Measurements from ENCODE around the gene ZNF215.
"Not testable (repeated sequence)": the region's sequence is repeated elsewhere in the genome, so short reads cannot be mapped to it uniquely, and the experiment has no call there.

ZNF215 gene

DNA sequence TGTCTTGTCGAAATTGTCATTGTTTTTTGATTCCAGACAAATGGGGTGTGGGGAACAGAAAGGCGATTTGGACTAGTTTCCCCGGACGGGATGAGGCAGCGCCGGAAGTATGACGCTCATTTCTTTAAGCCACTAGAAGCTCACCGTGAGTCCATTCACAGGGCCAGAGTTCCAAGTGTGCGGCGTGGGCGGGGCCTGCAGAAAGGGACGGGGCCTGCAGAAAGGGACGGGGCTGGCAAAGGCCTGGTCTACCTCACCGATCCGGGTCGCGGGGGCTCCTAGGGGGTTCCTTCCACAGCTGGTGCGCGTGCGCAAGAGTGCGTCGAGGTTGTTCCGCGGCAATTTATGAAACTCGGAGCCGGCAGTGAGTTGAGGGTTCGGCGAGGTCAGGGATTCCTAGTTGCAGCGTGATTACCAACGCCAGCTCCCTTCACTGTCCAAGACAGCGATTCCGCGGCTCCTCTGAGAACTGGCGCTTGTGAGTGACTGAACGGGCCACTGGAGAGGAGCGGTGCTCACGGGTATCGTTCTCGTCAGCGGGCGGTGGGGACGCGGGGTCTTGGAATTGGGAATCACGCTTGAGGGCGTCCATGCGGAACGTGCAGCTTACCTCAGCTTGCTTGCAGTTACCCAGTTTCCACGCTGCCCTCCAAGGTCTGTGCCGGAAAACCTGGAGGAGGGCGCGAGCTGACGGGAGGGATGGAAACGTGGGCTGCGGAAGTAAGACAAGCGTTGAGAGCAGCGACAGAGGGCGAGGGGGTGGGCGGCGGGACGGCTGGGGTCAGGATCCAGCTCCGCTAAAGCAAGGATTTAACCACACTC, at the start of gene ZNF215:
Gene ZNF215 (plus strand): TSS at position 219 of the 822 bp plus-strand sequence. CDS start 5,847 bp downstream, outside the sequence.
- DNase-seq = peak; percentile 2 to 56

DNA sequence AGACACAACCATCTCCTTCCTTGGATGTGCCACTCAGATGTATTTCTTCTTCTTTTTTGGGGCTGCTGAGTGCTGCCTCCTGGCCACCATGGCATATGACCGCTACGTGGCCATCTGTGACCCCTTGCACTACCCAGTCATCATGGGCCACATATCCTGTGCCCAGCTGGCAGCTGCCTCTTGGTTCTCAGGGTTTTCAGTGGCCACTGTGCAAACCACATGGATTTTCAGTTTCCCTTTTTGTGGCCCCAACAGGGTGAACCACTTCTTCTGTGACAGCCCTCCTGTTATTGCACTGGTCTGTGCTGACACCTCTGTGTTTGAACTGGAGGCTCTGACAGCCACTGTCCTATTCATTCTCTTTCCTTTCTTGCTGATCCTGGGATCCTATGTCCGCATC, 49.3 kb upstream of the ZNF215 start:
- DNase-seq = no peak

DNA sequence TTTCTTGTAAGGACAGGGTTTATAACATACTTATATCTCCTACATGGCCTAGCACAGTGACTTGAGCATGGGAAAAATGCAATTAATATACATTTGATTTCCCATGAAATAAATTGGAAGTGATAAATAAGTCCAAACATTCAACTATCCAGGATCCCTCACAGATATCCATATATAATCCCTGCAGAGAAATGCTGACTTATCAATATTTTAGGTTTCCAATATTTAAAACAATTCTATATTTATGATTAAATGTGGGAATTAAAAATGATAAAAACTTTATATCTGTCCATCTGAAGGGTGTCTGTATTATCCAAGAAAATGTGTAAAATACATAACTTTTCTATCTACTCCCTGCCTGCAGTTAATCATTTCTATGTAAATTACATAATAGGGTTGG, 43.5 kb upstream of the ZNF215 start:
- no peak for DNase-seq

DNA sequence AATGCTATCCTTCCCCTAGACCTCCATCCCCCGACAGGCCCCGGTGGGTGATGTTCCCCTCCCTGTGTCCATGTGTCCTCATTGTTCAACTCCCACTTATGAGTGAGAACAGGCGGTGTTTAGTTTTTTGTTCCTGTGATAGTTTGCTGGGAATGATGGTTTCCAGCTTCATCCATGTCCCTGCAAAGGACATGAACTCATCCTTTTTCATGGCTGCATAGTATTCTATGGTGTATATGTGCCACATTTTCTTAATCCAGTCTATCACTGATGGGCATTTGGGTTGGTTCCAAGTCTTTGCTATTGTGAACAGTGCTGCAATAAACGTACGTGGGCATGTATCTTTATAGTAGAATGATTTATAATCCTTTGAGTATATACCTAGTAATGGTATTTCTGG, 38.5 kb upstream of the ZNF215 start:
- DNase-seq = not testable (repeated sequence)

DNA sequence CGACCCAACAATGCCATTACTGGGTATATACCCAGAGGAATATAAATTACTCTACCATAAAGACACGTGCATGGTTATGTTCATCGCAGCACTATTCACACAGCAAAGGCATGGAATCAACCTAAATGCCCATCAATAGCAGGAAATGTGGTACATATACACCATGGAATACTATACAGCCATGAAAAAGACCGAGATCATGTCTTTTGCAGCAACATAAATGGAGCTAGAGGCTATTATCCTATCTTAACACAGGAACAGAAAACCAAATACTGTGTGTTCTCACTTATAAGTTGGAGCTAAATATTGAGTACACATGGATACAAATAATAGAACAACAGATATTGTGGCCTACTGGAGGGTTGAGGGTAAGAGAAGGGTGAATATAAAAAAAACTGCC, 37.4 kb upstream of the ZNF215 start:
- DNase-seq = no peak

DNA sequence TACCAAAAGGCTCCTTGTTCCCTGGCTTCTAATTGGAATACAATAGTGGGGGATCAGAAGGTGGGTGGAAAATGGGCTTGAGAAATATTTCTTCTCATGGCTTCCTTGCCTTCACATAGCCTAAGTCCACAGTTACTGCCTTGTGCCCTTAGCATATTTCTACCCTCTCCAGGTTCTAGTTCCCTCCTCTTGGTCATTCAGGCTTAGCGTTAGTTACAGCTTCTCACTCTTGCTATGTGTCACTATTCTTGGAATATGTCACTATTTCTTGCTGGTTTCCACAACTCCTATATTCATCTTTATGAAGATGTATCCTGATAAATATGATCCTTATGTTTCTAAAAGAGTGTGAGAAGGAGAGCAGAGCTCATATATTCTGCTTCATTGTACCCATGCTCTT, 36.4 kb upstream of the ZNF215 start:
- DNase-seq = no peak

DNA sequence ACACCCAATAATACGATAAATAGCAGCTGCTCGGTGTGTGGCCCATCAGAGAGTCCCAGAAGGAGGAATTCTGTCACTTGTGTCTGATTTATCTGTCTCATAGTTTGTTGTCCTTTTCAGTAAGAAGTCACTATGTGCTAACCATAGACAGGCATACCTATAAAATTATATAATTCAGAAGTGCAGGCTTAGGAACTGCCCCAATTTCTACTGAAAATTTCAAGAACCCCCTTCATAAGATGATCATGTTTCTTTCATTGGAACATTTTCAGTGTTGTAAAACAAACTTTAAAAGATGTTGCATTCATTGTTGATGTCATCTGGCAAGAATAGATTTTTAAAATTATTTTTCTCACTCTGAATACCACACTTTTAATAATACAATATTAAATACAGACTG, 33.8 kb upstream of the ZNF215 start, which contains the start of gene OR2D2:
Gene OR2D2 (minus strand): TSS at position 101 of the 400 bp plus-strand sequence. CDS start 0 bp downstream, at position 101.
- DNase-seq = no peak

DNA sequence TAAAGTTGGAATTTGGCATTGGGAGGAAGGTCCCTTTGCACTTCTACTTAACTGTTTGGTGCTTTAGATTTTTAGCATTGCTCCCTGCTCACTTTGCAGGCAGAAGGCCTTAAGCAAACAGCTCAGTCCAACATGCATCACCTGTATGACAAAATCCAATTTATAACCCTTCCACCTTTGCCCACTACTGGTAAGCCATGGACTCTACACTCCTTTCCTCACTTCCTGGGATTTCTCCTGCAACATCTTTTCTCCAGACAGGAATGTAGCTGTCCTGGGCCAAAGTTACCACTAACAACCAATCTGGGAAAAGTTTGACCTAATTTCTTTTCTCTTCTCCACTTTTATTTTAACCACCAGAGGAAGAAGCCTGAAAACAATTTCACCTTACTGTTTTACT, 32.1 kb upstream of the ZNF215 start:
- no peak for DNase-seq

DNA sequence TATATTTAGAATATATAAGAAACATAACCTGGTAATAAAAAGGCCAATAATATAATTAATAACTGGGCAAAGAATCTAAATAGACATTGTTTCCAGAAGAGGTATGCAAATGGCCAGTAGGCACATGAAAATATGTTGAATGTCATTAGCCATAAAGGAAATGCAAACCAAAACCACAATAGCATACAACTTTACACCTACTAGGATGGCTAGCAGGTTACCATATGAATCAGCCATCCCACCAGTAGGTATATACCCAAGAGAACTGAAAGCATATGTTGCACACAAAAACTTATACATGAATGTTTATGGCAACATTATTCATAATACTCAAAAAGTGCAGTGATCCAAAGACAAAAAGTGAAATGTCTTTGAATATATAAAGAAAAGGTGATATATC, 31.2 kb upstream of the ZNF215 start:
- DNase-seq = no peak

DNA sequence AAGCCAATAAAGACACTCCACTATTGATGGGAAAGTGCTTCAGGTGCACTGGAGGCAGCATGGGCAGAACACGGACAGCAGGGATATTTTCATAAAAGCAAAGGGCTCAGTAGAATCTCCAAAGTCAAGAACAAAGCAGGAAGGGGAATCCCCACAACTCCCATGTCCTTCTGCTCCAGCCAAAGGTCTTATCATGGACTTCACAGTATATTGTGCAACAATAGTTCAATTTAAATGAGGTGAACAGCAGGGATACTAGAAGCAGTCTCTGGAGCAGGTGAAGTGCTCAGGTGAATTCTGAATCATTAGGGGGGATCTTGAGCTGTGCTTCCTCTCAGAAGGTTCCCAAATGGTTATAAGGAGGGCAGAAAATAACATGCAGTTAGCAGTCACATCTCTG, 27.3 kb upstream of the ZNF215 start:
- no peak for DNase-seq

DNA sequence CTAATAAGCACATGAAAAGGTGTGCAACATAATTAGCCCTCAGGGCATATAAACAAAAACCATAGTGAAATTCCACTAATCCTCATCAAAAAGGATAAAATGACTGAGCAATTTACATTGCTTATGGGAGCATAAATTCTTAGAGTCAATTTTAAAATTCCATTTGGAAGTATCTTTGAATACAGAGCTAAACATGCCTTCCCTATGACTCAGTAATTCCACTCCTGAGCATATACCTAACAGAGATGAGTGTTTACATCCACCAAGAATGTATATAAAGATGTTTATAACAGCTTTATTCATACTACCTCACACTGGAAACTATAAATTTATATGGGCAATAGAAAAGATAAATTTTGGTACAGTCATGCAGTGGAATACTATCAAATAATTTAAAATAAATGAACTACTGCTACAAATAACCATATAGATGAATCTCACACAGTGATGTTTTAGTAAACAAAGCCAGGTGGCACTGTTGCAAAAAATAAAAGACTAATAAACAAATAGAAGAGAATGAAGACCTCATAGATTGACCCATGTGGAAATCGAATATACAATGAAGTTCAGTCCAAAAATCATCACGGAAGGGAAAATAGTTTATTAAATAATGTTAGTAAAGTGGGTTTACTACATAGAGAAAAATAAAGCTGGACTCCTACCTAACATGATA, 25.8 kb upstream of the ZNF215 start:
- DNase-seq = no peak

DNA sequence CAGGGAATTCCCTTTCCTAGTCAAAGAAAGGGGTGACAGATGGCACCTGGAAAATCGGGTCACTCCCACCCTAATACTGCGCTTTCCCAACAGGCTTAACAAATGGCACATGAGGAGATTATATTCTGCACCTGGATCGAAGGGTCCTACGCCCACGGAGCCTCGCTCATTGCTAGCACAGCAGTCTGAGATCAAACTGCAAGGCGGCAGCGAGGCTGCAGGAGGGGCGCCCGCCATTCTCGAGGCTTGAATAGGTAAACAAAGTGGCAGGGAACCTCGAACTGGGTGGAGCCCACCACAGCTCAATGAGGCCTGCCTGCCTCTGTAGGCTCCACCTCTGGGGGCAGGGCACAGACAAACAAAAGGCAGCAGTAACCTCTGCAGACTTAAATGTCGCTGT, 21.4 kb upstream of the ZNF215 start:
- not testable (repeated sequence) for DNase-seq

DNA sequence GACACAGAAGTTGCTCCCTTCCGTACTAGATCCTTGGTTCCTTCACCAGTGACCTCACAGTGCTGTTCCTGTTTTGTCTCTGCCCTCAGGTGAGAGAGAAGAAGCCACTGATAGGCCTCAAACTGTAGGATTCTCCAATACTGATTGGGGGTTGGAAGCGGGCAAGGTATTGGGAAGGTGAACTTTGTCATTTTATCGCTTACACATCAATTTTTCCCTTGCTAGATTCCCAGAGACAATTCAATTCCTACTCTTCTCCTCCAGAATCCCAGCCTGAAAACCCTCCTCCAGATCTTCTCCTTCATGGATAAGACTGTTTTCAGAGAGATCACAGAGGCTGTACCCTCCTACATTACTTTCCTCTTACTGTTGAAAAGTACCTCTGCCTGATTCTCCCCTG, 14.8 kb upstream of the ZNF215 start:
- DNase-seq = no peak

DNA sequence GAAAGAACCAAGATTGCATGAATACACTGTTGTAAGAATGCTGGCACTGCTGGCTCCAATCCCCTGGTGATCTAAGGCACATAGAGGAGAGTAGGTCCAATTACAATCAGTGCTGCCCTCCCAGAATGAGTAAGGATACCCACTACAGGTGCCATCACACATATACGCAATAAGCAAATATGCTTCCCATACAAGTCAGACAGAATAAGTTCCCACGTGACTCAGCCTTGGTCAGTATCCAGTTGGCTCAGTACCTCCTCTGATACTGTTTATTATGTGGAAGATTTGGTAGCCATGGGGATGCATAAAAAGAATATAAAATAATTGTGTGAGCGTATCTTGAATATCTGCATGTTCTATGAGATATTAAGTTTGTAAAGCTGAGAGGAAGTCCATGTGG, 14.3 kb upstream of the ZNF215 start:
- no peak for DNase-seq

DNA sequence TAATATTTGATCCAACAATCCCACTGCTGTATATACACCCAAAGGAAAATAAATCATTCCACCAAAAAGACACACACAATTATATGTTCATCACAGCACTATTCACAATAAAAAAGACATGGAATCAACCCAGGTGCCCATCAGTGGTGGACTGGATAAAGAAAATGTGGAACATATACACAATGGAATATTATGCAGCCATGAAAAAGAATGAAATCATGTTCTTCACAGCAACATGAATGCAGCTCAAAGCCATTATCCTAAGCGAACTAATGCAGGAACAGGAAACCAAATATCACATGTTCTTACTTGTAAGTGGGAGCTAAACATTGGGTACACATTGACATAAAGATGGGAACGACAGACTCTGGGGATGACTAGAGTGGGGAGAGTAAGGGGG, 6.5 kb upstream of the ZNF215 start:
- no peak for DNase-seq

DNA sequence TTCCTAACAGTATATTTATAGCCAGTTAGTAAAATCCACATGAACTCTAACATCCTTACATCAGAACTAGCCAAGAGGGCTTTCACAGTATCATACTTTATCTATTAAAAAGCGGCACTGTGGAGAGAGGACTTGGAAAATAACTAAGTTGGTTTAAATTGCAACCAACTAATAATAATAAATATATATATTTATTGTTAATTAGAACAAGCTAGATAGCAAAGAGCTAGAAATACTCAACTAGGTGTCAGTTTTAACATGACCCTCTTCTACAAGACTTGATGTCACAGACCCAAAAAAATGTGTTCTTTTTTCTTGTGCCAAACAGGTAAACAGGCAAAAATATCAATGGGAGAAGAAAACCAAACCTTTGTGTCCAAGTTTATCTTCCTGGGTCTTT, 5.5 kb upstream of the ZNF215 start, which contains the start of gene OR2D3:
Gene OR2D3 (plus strand): TSS at position 301 of the 400 bp plus-strand sequence. CDS start 0 bp downstream, at position 301.
- no peak for DNase-seq

DNA sequence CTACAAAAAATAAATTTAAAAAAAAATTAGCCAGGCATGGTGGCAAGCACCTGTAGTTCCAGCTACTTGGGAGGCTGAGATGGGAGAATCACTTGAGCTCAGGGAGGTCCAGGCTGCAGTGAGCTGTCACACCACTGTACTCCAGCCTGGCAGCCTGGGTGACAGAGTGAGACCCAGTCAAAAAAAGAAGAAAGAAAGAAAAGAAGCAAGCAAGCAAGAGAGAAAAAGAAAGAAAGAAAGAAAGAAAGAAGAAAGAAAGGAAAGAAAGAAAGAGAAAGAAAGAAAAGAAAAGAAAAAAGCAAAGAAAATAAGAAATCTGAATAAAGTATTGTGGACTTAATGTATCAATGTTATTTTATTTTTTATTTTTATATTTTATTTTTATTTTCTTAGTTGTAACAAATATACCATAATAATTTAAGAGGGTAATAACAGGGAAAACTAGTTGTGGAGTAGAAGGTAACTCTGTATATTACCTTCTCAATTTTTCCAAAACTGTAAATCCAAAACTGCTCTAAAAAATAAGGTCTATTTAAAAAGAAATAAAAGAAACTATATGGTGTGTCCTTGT, 1.1 kb upstream of the ZNF215 start:
- no peak for DNase-seq

DNA sequence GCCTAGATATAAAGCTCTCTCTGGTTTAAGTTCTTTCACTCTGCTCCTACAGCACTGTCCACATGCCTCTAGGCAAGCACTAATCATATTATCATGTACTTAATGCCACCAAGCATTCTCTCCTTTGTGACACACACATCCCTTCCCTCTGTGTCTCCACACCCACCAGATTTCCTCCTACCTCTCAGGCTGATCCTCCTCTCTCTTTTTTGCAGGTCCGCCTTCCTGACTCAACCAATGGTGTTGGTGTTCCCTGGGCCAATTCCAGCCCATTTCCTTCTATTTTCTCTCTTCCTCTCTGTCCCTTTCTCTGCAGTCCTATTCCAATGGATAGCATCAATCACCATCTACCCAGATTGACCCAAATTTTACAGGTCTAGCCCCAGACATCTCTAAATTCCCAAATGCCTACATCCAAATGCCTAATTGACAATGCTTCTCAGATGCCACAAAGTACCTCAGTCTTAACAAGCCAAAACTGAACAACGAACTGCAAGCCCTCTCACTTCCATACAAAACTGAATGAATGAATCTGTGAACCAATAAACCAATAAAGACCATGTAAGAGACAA, 504 bp upstream of the ZNF215 start:
- DNase-seq = no peak

DNA sequence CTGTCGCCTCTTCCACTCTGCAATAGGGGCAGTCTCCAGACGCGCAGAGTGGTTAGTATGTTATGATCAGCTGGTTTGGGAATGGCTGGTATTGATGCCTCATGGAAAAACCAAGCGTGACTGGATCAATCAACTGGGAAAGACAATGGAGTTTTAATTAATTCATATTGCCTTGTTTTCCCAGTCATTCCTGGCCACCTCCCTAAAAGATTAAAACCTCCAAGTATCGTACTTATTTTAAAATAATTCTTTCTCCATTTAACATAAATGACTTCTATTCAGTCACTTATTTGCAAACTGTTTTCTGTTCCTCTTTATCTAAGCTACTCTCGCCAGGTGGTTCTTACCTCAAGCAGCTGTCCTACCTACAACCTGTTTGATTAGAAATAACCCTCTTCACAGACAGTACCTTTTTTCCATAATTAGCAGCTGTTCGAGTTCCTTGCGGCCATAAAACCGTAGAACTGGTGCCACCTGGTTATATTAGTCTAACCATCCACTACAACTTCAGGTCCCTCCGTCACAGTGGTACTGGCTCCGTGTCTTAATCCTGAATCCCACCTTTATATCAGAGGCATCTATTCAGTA, 898 bp downstream of the ZNF215 start:
- DNase-seq = no peak

DNA sequence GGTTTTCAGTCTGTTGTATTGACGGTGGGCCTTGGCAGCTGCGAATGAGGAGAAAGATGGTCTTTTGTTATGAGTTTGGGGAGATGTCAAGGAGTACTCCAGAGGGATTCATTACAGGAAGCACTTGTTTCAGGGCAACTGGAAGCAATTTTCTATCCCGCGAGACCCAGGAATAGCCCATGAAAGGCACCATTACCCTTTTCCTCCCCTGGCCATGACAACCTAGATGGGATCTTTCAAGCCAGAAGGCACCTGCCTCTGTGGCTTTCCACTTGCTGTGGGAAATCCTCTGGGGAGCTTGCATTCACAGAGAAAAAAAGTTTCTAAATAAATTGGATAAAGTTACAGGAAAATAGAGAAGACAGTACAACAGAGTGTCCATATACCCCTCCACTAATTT, 2.7 kb downstream of the ZNF215 start:
- no peak for DNase-seq

DNA sequence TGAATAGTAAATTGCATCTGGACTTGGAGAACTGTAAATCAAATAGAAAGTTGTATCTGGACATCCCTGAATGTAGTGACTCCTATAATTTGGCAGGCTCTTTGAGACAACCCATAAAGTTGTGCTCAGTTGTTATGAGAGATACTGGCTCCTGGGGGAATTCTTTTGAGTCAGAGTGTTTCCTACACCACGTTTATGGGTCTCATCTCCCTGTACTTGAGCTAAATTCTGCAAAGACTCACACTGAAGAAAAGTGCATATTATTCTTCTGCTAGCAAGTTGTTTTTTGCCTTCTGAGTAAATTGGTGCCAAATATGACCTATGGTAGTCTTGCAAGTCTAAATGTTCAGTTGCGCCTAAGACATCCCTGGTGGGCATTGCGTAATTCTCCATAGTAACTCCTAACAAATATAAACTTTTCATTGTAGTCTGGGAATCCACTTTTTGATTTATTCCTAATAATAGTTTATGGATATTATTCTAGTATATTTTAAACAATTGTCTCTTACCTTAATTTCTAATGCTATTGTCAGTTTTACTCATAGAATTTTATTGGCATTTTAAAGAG, 5.0 kb downstream of the ZNF215 start:
- DNase-seq = no peak

DNA sequence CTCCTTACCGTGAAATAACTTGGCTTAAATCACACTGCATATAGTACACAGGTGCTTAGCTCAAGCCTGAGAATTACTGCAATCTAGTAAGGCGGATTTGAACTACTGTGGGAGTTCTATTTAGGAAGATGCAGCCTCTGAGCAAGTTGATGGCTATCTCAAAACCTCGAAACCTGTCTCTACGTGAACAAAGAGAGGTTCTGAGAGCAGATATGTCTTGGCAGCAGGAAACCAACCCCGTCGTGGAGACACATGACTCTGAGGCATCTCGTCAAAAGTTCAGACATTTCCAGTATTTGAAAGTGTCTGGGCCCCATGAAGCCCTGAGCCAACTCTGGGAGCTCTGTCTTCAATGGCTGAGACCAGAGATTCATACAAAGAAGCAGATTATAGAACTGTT, 5.9 kb downstream of the ZNF215 start:
- DNase-seq = no peak

DNA sequence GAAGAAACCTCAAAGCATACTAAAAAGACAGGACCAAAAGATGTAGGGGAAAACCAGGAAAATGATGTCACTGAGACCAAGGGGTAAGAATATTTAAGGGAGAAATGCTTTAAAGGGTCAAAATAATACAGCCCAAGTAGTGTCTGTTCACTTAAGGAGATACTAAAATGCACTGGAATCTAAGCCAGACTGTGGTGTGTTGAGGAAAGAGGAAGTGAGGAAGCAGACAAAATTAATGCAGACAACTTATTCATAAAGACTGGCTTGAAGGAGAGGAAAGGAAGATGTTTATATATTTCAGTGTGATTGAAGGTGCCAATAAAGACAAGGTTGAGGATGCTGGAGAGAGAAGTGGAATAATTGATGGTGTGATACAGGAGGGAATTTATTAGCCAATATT, 15.7 kb downstream of the ZNF215 start:
- DNase-seq = no peak

All from CD4-positive, alpha-beta T cell treated with Interleukin-4 for 1 hour (primary cell).